Measurements from ENCODE around the gene FMO1.
"Not testable (repeated sequence)": the region's sequence is repeated elsewhere in the genome, so short reads cannot be mapped to it uniquely, and the experiment has no call there.

Gene FMO1

GRCh38 chr1:171248302-171248701 lies at the start of gene FMO1:
FMO1 (plus strand) TSS chr1:171248494; CDS start chr1:171258088, 9,594 bp downstream.
- in situ Hi-C loops (cut with HindIII; ENCODE audit: low pct_ligation_motif_present, low pct_unique_long_range_greater_than_20kb, low sequenced_read_pairs): no loop called here
- DNase-seq: no peak

GRCh38 chr1:171204296-171204695 lies 44.0 kb upstream of the FMO1 start:
- in situ Hi-C loops (cut with HindIII; ENCODE audit: low pct_ligation_motif_present, low pct_unique_long_range_greater_than_20kb, low sequenced_read_pairs): no loop called here
- DNase-seq: no peak

- in situ Hi-C loops (cut with HindIII; ENCODE audit: low pct_ligation_motif_present, low pct_unique_long_range_greater_than_20kb, low sequenced_read_pairs): no loop called here
- no peak for DNase-seq
Observed at GRCh38 chr1:171206204-171206977, 41.9 kb upstream of the FMO1 start.

GRCh38 chr1:171206978-171207355 lies 41.3 kb upstream of the FMO1 start:
- DNase-seq: no peak
- in situ Hi-C loops (cut with HindIII; ENCODE audit: low pct_ligation_motif_present, low pct_unique_long_range_greater_than_20kb, low sequenced_read_pairs): no loop called here

- no peak for DNase-seq
- in situ Hi-C loops (cut with HindIII; ENCODE audit: low pct_ligation_motif_present, low pct_unique_long_range_greater_than_20kb, low sequenced_read_pairs): no loop called here
Observed at GRCh38 chr1:171207377-171207776, 40.9 kb upstream of the FMO1 start.

GRCh38 chr1:171210355-171210754 lies 37.9 kb upstream of the FMO1 start:
- in situ Hi-C loops (cut with HindIII; ENCODE audit: low pct_ligation_motif_present, low pct_unique_long_range_greater_than_20kb, low sequenced_read_pairs): no loop called here
- no peak for DNase-seq

- no peak for DNase-seq
- in situ Hi-C loops (cut with HindIII; ENCODE audit: low pct_ligation_motif_present, low pct_unique_long_range_greater_than_20kb, low sequenced_read_pairs): no loop called here
Observed at GRCh38 chr1:171212607-171213351, 35.5 kb upstream of the FMO1 start.

- in situ Hi-C loops (cut with HindIII; ENCODE audit: low pct_ligation_motif_present, low pct_unique_long_range_greater_than_20kb, low sequenced_read_pairs): no loop called here
- no peak for DNase-seq
Observed at GRCh38 chr1:171213559-171214454, 34.5 kb upstream of the FMO1 start.

- in situ Hi-C loops (cut with HindIII; ENCODE audit: low pct_ligation_motif_present, low pct_unique_long_range_greater_than_20kb, low sequenced_read_pairs): no loop called here
- DNase-seq: no peak
Observed at GRCh38 chr1:171217658-171218443, 30.4 kb upstream of the FMO1 start.

GRCh38 chr1:171218661-171219060 lies 29.6 kb upstream of the FMO1 start:
- DNase-seq: no peak
- in situ Hi-C loops (cut with HindIII; ENCODE audit: low pct_ligation_motif_present, low pct_unique_long_range_greater_than_20kb, low sequenced_read_pairs): no loop called here

- DNase-seq: no peak
- in situ Hi-C loops (cut with HindIII; ENCODE audit: low pct_ligation_motif_present, low pct_unique_long_range_greater_than_20kb, low sequenced_read_pairs): no loop called here
Observed at GRCh38 chr1:171219346-171220080, 28.8 kb upstream of the FMO1 start.

GRCh38 chr1:171220081-171220420 lies 28.2 kb upstream of the FMO1 start:
- in situ Hi-C loops (cut with HindIII; ENCODE audit: low pct_ligation_motif_present, low pct_unique_long_range_greater_than_20kb, low sequenced_read_pairs): no loop called here
- DNase-seq: no peak

- no peak for DNase-seq
- in situ Hi-C loops (cut with HindIII; ENCODE audit: low pct_ligation_motif_present, low pct_unique_long_range_greater_than_20kb, low sequenced_read_pairs): no loop called here
Observed at GRCh38 chr1:171220581-171221054, 27.7 kb upstream of the FMO1 start.

GRCh38 chr1:171221665-171222591 lies 26.4 kb upstream of the FMO1 start:
- DNase-seq: no peak
- in situ Hi-C loops (cut with HindIII; ENCODE audit: low pct_ligation_motif_present, low pct_unique_long_range_greater_than_20kb, low sequenced_read_pairs): no loop called here

GRCh38 chr1:171222936-171223335 lies 25.4 kb upstream of the FMO1 start:
- DNase-seq: no peak
- in situ Hi-C loops (cut with HindIII; ENCODE audit: low pct_ligation_motif_present, low pct_unique_long_range_greater_than_20kb, low sequenced_read_pairs): no loop called here

- in situ Hi-C loops (cut with HindIII; ENCODE audit: low pct_ligation_motif_present, low pct_unique_long_range_greater_than_20kb, low sequenced_read_pairs); DNase-seq: not testable (repeated sequence)
Observed at GRCh38 chr1:171224257-171224656, 24.0 kb upstream of the FMO1 start.

All from ACHN (cell line).